HG02678 (cell line): ENCODE measurements around the gene ZP4.
"Not testable (repeated sequence)": the region's sequence is repeated elsewhere in the genome, so short reads cannot be mapped to it uniquely, and the experiment has no call there.

Experiments used
- ATAC-seq: cut with Tn5 transposase; IDR thresholded peaks from one replicate; pipeline ENCODE4 v1.9.1; 2021; ENCODE audit warnings: mild to moderate bottlenecking, moderate library complexity; ENCODE audit not compliant: unreplicated experiment

The ZP4 gene

GRCh38 chr1:237878406-237878805 lies 12.3 kb downstream of the ZP4 start:
- ATAC-seq: no peak

DNA sequence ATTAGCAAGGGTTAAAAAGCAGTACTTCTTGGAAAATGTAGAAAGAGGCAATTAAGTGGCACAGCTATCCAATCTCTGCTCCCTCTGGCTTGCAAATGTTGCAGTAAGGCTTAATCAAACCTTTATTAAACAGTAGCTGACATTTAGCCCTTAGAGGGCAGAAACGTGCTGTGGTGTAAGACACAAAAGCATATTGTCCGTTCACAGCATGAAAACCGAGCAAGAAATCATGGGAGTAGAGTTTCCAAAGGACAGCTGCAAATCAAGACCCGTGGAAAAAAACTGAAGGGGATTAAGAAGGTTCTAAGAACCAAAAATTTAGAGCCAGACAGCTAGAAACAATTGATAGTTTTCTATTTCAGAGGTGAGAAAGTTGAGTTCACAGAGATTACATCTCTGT lies 13.1 kb downstream of the ZP4 start:
- no peak for ATAC-seq

- no peak for ATAC-seq
Measured at GRCh38 chr1:237875291-237875690, 15.4 kb downstream of the ZP4 start.

GRCh38 chr1:237873487-237874211 lies 17.1 kb downstream of the ZP4 start:
- ATAC-seq: no peak

DNA sequence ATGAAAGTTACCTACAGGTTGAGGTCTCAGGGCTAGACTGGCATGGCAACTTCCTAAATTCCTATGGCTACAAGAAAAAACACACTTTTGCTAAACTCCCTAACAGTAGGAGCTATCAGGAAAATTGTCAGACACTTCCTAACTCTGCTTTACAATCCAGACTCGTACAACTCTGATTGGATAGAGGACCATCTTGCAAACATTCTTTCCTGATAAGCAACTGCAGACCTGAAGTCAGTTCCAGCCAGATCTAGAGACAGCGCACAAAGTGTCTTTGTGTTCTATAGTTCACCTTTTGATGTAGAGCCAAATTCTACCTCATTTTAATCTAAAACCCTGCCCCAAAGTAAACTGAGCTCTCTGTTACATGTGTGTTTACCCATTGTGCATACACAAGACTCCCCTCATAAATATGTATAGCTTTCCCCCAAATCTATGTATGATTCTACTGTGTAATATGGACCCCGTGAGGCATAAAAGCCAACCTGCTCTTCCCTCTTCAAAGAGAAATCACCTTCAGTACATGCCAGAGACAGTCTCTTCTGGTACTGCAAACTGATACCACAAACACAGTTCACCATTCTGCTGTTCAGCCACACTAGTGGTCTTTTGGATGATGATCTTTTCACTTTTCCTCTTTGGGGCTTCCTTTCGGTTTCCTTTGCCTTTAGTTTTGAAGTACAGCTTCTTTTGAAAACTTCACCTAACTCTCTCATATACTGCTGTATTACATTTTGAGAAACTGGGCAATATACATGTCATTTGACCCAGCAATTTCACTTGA lies 21.7 kb downstream of the ZP4 start:
- no peak for ATAC-seq

- no peak for ATAC-seq
Measured at GRCh38 chr1:237867380-237867888, 23.3 kb downstream of the ZP4 start.

GRCh38 chr1:237864338-237865244 lies 26.1 kb downstream of the ZP4 start:
- ATAC-seq: peak; percentile 56

- no peak for ATAC-seq
Measured at GRCh38 chr1:237863234-237863633, 27.5 kb downstream of the ZP4 start.

DNA sequence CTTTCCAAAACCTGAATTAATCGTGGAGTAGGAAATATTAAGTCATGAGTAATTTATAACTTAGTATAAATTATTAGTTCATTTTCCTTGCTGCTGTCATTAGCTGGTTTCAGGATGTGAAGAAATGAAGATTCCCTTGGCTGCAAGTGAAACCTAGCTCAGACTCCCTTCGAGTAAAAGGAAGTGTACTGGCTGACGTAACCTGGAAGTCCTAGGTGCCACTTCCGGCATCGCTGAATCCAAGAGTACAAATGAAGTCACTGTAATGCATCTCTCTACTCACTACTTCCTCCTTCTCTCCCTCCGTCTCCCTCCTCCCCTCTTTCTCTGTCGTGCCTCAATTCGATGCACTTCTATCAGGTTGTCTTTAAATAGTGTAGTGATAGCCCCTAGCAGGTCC lies 28.8 kb downstream of the ZP4 start:
- no peak for ATAC-seq

GRCh38 chr1:237858992-237859391 lies 31.7 kb downstream of the ZP4 start:
- ATAC-seq: no peak

DNA sequence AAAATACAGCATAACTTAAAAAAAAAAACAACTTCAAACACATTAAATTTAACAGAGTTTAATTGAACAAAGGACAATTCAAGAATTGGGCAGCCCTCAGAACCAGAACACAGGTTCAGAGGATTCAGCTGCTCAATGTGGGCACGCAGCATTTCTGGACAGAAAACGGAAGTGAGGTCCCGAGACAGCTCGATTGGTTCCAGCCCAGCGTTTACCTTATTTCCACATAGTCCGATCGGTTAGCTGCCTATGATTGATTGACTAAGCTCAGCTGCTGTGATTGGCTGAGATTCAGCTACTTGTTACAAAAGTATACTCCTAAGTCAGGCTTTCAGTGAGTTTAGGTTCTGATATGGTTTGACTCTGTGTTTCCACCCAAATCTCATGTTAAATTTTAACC lies 33.3 kb downstream of the ZP4 start:
- no peak for ATAC-seq

GRCh38 chr1:237852342-237852741 lies 38.4 kb downstream of the ZP4 start:
- no peak for ATAC-seq

DNA sequence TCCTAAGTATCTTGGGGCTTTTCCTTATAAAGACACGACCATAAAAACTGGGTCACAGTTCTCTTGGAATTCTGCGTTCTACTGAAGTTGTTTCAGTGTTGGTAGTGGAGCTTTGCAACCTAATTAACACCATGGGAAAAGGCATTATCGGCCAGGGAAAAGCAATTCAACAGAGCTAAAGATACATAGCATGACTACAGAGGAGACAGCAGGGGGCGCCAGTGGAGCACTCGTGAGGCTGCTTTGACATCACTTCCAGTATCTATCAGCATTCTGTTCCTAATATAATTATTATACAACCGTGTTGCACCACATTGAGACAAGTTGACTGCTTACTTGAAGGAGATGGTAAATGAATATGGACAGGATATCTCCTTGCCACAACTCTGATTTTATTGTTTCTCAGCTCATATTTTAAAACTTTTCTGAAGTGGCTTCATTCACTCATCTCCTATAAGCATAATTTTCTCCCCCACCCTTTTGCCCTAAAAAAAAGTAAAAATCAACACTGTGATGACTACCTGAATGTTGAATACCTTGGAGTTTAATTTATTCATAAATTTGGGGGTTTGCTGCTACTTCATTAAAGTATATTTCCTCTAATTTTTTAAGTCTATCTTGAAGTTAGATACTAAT lies 39.4 kb downstream of the ZP4 start:
- ATAC-seq: no peak

GRCh38 chr1:237843516-237843915 lies 47.2 kb downstream of the ZP4 start:
- not testable (repeated sequence) for ATAC-seq

DNA sequence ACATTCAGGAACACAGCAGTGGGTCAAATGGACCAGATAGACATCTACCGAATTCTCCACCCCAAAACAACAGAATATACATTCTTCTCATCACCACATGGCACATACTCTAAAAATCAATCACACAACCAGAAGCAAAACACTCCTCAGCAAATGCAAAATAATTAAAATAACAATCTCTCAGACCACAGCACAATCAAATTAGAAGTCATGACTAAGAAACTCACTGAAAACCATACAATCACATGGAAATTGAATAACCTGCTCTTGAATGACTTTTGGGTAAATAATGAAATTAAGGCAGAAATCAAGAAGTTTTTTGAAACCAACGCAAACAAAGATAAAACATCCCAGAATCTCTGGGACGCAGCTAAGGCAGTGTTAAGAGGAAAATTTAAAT lies 49.2 kb downstream of the ZP4 start:
- no peak for ATAC-seq

DNA sequence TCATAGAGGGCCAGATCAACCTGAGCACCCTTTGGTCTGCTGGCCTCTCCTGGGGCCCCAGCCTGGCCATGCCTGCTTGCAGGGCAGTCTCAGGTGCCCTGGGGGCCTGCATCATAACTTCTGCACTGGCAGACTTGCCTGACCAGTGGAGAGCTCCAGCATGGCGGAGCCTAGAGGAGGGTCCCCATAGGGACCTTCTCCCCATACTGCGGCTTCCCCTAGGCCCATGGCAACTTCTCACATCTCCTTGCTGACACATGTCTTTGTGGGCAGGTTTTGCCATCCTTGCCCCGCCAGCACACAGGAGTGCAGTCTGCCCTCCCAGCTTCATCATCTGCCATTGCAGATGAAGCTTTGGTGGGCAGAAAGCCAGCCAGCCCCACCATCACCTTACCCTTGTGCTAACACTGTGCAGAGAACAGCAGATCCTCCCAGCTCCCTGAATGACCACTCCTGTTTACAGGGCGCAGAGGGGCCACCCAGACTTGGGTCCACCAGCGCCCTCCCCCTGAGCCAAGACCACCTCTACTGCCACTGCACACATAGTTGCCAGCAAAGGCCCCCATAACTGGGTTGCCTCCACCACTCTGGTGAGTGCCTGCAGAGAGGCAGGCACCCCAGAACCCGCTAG lies 51.7 kb downstream of the ZP4 start:
- no peak for ATAC-seq

GRCh38 chr1:237838320-237838719 lies 52.4 kb downstream of the ZP4 start:
- no peak for ATAC-seq

DNA sequence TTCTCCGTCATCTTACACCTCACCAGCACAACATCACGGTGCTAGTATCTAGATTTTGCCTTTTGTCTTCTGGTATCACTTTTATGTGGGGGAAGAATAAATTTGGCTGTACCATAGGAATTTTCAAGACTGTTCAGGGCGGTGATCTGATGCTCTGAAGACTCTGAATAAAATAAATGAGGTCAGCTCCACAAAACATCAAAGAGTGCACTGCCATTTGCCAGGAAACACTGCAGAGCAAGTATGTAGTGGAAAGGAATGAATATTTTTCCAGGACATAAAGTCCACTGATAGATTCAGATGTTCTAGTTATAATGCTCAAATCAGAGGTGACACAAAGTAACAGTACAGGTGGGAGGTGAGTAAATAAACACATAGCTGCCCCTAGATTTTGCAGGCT lies 56.3 kb downstream of the ZP4 start:
- no peak for ATAC-seq

DNA sequence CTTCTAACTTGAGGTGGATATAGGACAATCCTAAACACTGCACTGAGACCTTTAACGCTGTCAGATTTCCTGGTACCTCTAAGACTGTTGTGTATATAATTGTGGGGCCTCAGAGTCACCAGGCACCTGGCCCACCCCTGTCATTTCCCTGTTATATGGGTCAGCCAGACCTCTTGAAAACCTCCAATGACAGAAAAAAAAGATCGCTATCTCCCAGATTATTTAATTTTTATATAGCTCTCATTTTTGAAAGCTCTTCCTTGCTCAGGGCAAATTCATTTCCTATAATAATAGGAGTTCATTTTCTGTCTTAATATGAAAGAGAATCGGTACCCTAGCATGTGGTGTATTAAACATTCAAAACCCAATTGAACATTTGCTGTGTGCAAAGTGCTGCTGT lies 56.7 kb downstream of the ZP4 start:
- no peak for ATAC-seq

GRCh38 chr1:237832858-237833257 lies 57.9 kb downstream of the ZP4 start:
- ATAC-seq: no peak
